ENCODE measurements around the gene FNIP2. TPM values are rescaled to one million over a fixed set of nuclear protein-coding genes. Genes with fewer than 3 reads are reported as not detected.

The FNIP2 gene
- total and polyA plus RNA-seq, 4 donors = 8.8 to 88.7 (median 23.5) TPM

DNA sequence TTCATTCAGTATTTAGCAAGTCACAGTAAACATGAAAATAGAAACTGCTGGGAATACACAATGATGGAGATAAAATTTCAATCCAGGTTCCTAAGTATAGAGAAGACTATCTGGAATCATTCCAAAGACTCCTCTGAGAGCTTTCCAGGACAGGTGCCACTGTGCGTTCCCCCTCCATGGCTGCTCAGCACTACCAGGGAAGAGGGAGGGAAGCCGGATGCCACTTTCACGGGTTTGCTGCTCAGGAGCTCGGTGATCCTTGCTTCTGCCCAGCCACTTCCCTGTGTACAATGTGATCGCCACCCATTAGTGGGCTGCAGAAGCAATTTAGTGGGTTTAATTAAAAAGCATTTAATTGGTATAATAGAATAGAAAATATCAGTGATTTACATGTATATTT, 94.5 kb downstream of the FNIP2 start:
- TF ChIP-seq JUND (IDR thresholded peaks at IDR 0.05) = no peak
- TF ChIP-seq, protein P1, sequence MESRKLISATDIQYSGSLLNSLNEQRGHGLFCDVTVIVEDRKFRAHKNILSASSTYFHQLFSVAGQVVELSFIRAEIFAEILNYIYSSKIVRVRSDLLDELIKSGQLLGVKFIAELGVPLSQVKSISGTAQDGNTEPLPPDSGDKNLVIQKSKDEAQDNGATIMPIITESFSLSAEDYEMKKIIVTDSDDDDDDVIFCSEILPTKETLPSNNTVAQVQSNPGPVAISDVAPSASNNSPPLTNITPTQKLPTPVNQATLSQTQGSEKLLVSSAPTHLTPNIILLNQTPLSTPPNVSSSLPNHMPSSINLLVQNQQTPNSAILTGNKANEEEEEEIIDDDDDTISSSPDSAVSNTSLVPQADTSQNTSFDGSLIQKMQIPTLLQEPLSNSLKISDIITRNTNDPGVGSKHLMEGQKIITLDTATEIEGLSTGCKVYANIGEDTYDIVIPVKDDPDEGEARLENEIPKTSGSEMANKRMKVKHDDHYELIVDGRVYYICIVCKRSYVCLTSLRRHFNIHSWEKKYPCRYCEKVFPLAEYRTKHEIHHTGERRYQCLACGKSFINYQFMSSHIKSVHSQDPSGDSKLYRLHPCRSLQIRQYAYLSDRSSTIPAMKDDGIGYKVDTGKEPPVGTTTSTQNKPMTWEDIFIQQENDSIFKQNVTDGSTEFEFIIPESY (IDR thresholded peaks at IDR 0.05) = no peak
- no peak for TF ChIP-seq HNF4A (conservative IDR thresholded peaks at IDR 0.05)
- TF ChIP-seq RXRA (IDR thresholded peaks at IDR 0.05) = no peak
- no peak for TF ChIP-seq GABPA (IDR thresholded peaks at IDR 0.05 in 1 of 2, conservative IDR thresholded peaks at IDR 0.05 in 1 of 2)
- no peak for TF ChIP-seq FOXA1 (IDR thresholded peaks at IDR 0.05)
- no peak for TF ChIP-seq HNF4G (IDR thresholded peaks at IDR 0.05)
- H3K9ac ChIP-seq (ENCODE audit: low read depth in 1 of 2, low read length in 2 of 2) = no peak overlapping the region
- H3K36me3 ChIP-seq (ENCODE audit: control insufficient read depth in 4 of 4, insufficient read depth in 3 of 4, low read depth in 1 of 4, low read length in 3 of 4) = peaks cover 8 to 58% (median 30%) of the 10 kb centered on the region in 4 donors
- DNase-seq (ENCODE audit: low spot score) = no peak
- no peak overlapping the region for H3K4me3 ChIP-seq (ENCODE audit: low read depth in 1 of 3, low read length in 3 of 3)
- no peak overlapping the region for H3K27ac ChIP-seq (ENCODE audit: low read depth in 1 of 2, low read length in 2 of 2)
- no peaks in the 10 kb centered on the region for H3K9me3 ChIP-seq (ENCODE audit: control insufficient read depth in 4 of 4, low read length in 3 of 4)
- 97% methylated on average over 5 of the region's 5 CpGs for WGBS
- no peaks in the 10 kb centered on the region for H3K27me3 ChIP-seq (ENCODE audit: control insufficient read depth in 4 of 4, insufficient read depth in 4 of 4, low read length in 3 of 4)
- peaks cover 0 to 4% (median under 1%) of the 10 kb centered on the region in 4 donors for H3K4me1 ChIP-seq (ENCODE audit: control insufficient read depth in 4 of 4, insufficient read depth in 4 of 4, low read length in 3 of 4)

DNA sequence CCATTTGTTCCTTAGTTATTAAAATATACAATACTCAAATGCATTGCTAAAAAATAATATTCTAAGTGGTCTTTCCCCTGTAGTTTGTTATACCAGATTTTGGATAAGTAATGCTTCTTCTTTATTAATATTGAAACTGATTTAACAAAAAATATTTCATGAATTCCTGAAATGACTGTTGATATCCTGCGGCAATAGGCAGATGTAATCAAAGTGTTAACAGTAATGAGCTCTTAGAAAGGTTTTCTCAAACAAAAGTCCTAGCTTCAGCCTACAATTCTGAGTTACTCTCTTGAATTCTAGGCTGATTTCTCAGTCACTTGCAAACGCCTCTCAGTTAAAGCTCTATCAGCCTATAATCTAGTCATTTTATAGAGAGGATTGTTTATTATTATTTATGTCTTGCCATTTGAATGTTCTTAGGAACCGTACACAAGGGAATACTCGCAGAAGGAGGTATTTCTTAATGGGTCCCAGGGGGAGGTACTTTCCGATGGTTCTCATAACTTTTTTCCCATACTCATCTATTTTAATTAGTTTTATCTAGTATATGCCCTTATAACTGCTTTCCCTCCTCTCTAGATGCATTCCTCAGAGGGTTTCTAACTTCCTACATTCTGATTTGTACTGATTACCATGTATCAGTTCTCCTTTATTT, 96.8 kb downstream of the FNIP2 start:
- Histone ChIP-seq H3K4me3 (ENCODE audit: low read depth in 1 of 3, low read length in 3 of 3) (no peak overlapping the region), H3K4me1 (ENCODE audit: control insufficient read depth in 4 of 4, insufficient read depth in 4 of 4, low read length in 3 of 4) (peaks cover 0 to 4% (median under 1%) of the 10 kb centered on the region in 4 donors), H3K27ac (ENCODE audit: low read depth in 1 of 2, low read length in 2 of 2) (no peak overlapping the region), H3K36me3 (ENCODE audit: control insufficient read depth in 4 of 4, insufficient read depth in 3 of 4, low read depth in 1 of 4, low read length in 3 of 4) (peaks cover 12 to 53% (median 39%) of the 10 kb centered on the region in 4 donors), H3K9me3 (ENCODE audit: control insufficient read depth in 4 of 4, low read length in 3 of 4) (no peaks in the 10 kb centered on the region), H3K27me3 (ENCODE audit: control insufficient read depth in 4 of 4, insufficient read depth in 4 of 4, low read length in 3 of 4) (no peaks in the 10 kb centered on the region), H3K9ac (ENCODE audit: low read depth in 1 of 2, low read length in 2 of 2) (no peak overlapping the region)
- DNase-seq (ENCODE audit: low spot score) = no peak
- TF ChIP-seq SP1 (IDR thresholded peaks at IDR 0.05) = no peak
- TF ChIP-seq GABPA (IDR thresholded peaks at IDR 0.05 in 1 of 2, conservative IDR thresholded peaks at IDR 0.05 in 1 of 2) = no peak
- TF ChIP-seq HNF4A (conservative IDR thresholded peaks at IDR 0.05) = no peak
- TF ChIP-seq RAD21 (IDR thresholded peaks at IDR 0.05) = no peak
- TF ChIP-seq, protein P2, sequence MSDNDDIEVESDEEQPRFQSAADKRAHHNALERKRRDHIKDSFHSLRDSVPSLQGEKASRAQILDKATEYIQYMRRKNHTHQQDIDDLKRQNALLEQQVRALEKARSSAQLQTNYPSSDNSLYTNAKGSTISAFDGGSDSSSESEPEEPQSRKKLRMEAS (IDR thresholded peaks at IDR 0.05) = no peak
- no peak for TF ChIP-seq NR2F2 (IDR thresholded peaks at IDR 0.05)
- 93% methylated on average over 5 of the region's 5 CpGs for WGBS

DNA sequence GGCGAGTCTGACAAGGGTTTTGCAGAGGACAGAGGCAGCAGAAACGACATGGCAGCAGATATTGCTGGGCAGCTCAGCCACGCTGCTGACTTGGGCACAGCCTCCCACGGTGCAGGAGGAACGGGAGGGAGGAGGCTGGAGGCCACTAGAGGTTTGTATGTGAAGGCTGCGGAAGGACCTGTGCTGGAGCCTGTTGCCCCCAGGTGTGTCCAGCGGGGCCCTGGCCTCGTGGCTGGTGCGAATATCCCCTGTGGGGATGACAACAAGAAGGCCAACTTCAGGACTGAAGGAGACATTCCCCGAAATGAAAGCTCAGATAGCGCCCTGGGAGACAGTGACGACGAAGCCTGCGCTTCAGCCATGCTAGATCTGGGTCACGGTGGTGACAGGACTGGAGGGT, 100.2 kb downstream of the FNIP2 start:
- Histone ChIP-seq H3K9ac (ENCODE audit: low read depth in 1 of 2, low read length in 2 of 2) (no peak overlapping the region), H3K9me3 (ENCODE audit: control insufficient read depth in 4 of 4, low read length in 3 of 4) (no peaks in the 10 kb centered on the region), H3K27ac (ENCODE audit: low read depth in 1 of 2, low read length in 2 of 2) (no peak overlapping the region), H3K4me1 (ENCODE audit: control insufficient read depth in 4 of 4, insufficient read depth in 4 of 4, low read length in 3 of 4) (peaks cover 0 to 8% (median 3%) of the 10 kb centered on the region in 4 donors), H3K4me3 (ENCODE audit: low read depth in 1 of 3, low read length in 3 of 3) (no peak overlapping the region), H3K27me3 (ENCODE audit: control insufficient read depth in 4 of 4, insufficient read depth in 4 of 4, low read length in 3 of 4) (no peaks in the 10 kb centered on the region), H3K36me3 (ENCODE audit: control insufficient read depth in 4 of 4, insufficient read depth in 3 of 4, low read depth in 1 of 4, low read length in 3 of 4) (peaks cover 7 to 32% (median 24%) of the 10 kb centered on the region in 4 donors)
- 97% methylated on average over 15 of the region's 15 CpGs for WGBS
- TF ChIP-seq HNF4G (IDR thresholded peaks at IDR 0.05) (no peak), RAD21 (IDR thresholded peaks at IDR 0.05) (no peak), NR2F2 (IDR thresholded peaks at IDR 0.05) (no peak), RXRA (IDR thresholded peaks at IDR 0.05) (no peak), SP1 (IDR thresholded peaks at IDR 0.05) (no peak), EGR1 (IDR thresholded peaks at IDR 0.05; ENCODE audit: low read depth in 2 of 2) (no peak), JUND (IDR thresholded peaks at IDR 0.05) (no peak), YY1 (IDR thresholded peaks at IDR 0.05) (no peak), GABPA (IDR thresholded peaks at IDR 0.05 in 1 of 2, conservative IDR thresholded peaks at IDR 0.05 in 1 of 2) (no peak), HNF4A (conservative IDR thresholded peaks at IDR 0.05) (no peak)
- TF ChIP-seq, protein P3, sequence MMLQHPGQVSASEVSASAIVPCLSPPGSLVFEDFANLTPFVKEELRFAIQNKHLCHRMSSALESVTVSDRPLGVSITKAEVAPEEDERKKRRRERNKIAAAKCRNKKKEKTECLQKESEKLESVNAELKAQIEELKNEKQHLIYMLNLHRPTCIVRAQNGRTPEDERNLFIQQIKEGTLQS (IDR thresholded peaks at IDR 0.05) = no peak
- no peak for DNase-seq (ENCODE audit: low spot score)

Measured in liver (tissue), 9 donors.